Peyer's patch (tissue), 4 donors: ENCODE results near the gene TOGARAM2. TPM values are rescaled to one million over a fixed set of nuclear protein-coding genes. Genes with fewer than 3 reads are reported as not detected.
"Not testable (repeated sequence)": the region's sequence is repeated elsewhere in the genome, so short reads cannot be mapped to it uniquely, and the experiment has no call there.

Source experiments
- DNase-seq, 3 donors: peaks; one replicate each; pipeline ENCODE4 v3.0.0-alpha.2; 2017 to 2019
- H3K27ac ChIP-seq, 4 donors: fragments of 200-600 bp; sonication (generic); one replicate each; pipeline ENCODE4 v1.5.1; 2016 to 2019
- H3K27me3 ChIP-seq, 2 donors: fragments of 200-600 bp; sonication (generic); one replicate each; pipeline ENCODE4 v1.5.1; 2019
- H3K36me3 ChIP-seq, 3 donors: fragments of 200-600 bp; sonication (generic); one replicate each; pipeline ENCODE4 v1.5.1; 2016 to 2019
- H3K4me1 ChIP-seq, 4 donors: fragments of 200-600 bp; sonication (generic); one replicate each; pipeline ENCODE4 v1.5.1; 2016 to 2019
- H3K4me3 ChIP-seq, 4 donors: fragments of 200-600 bp; sonication (generic); 1 replicate in 3 of 4; 2 replicates in 1 of 4; pipeline ENCODE4 v1.5.1; 2016 to 2019; ENCODE audit warnings: mild to moderate bottlenecking in 1 of 4
- H3K9me3 ChIP-seq, 4 donors: fragments of 200-600 bp; sonication (generic); one replicate each; pipeline ENCODE4 v1.5.1; 2016 to 2019; ENCODE audit warnings: mild to moderate bottlenecking in 1 of 4
- CTCF ChIP-seq, 6 experiments: fragments of 450-650 bp in 4 of 6; fragments of 200-600 bp in 2 of 6; sonication (generic) in 1 of 6; IDR thresholded peaks; one replicate each; pipeline ENCODE4 v1.5.1; 2017 to 2019; ENCODE audit warnings: antibody characterized with exemption in 6 of 6, mild to moderate bottlenecking in 3 of 6, moderate library complexity in 1 of 6
- POLR2A ChIP-seq, 2 donors: fragments of 450-650 bp; IDR thresholded peaks; one replicate each; pipeline ENCODE4 v1.5.1; 2017; ENCODE audit warnings: antibody characterized with exemption in 2 of 2, mild to moderate bottlenecking in 2 of 2, moderate library complexity in 2 of 2
- small RNA-seq, 2 donors: library from RNA; depleted of rRNA; stranded (forward); fragments of <200 nt; gene quantifications; one replicate each; pipeline ENCODE3, GENCODE V24; 2016
- total RNA-seq, 4 donors: library from RNA; depleted of rRNA; stranded (reverse); fragments of >200 nt; gene quantifications; one replicate each; pipeline ENCODE4 v1.1.0, GENCODE V29; 2016

The TOGARAM2 gene
- total RNA-seq, 4 donors from 2014 or later = under 0.01 to 1.1 (median 0.22) TPM

GRCh38 chr2:29082804-29083495, 101.9 kb downstream of the TOGARAM2 start:
- Histone ChIP-seq H3K27ac (no peak overlapping the region), H3K9me3 (no peaks in the 10 kb centered on the region), H3K4me3 (no peak overlapping the region), H3K27me3 (no peaks in the 10 kb centered on the region), H3K4me1 (no peaks in the 10 kb centered on the region), H3K36me3 (no peaks in the 10 kb centered on the region)
- no peak for DNase-seq
- TF ChIP-seq POLR2A (IDR thresholded peaks at IDR 0.05) (no peak), CTCF (IDR thresholded peaks at IDR 0.05) (no peak)

GRCh38 chr2:29084554-29084953, 103.5 kb downstream of the TOGARAM2 start:
- no peak for DNase-seq
- H3K27ac ChIP-seq = no peak overlapping the region

GRCh38 chr2:29090311-29090710, 109.2 kb downstream of the TOGARAM2 start:
- not testable (repeated sequence) for H3K4me3 ChIP-seq, H3K27ac ChIP-seq, DNase-seq, H3K4me1 ChIP-seq, H3K27me3 ChIP-seq, H3K9me3 ChIP-seq, H3K36me3 ChIP-seq

More at GRCh38 chr2:29084554-29084953, 103.5 kb downstream of the TOGARAM2 start:
- Histone ChIP-seq H3K27me3 (no peaks in the 10 kb centered on the region), H3K9me3 (no peaks in the 10 kb centered on the region), H3K4me1 (no peaks in the 10 kb centered on the region), H3K36me3 (no peaks in the 10 kb centered on the region), H3K4me3 (no peak overlapping the region)
- no peak for TF ChIP-seq POLR2A (IDR thresholded peaks at IDR 0.05)
- TF ChIP-seq CTCF (IDR thresholded peaks at IDR 0.05) = no peak

GRCh38 chr2:29096969-29097368, 115.9 kb downstream of the TOGARAM2 start:
- H3K9me3 ChIP-seq = no peaks in the 10 kb centered on the region
- H3K4me1 ChIP-seq = no peaks in the 10 kb centered on the region
- H3K4me3 ChIP-seq = no peak overlapping the region
- H3K27me3 ChIP-seq = no peaks in the 10 kb centered on the region
- H3K27ac ChIP-seq = no peak overlapping the region
- no peak for DNase-seq
- TF ChIP-seq POLR2A (IDR thresholded peaks at IDR 0.05) = no peak
- no peak for TF ChIP-seq CTCF (IDR thresholded peaks at IDR 0.05)
- no peaks in the 10 kb centered on the region for H3K36me3 ChIP-seq

GRCh38 chr2:29097569-29097968, 116.5 kb downstream of the TOGARAM2 start:
- no peaks in the 10 kb centered on the region for H3K36me3 ChIP-seq
- H3K27ac ChIP-seq = no peak overlapping the region
- no peak for DNase-seq
- H3K4me3 ChIP-seq = no peak overlapping the region
- no peaks in the 10 kb centered on the region for H3K9me3 ChIP-seq
- no peaks in the 10 kb centered on the region for H3K27me3 ChIP-seq
- no peaks in the 10 kb centered on the region for H3K4me1 ChIP-seq
- TF ChIP-seq POLR2A (IDR thresholded peaks at IDR 0.05) = no peak
- TF ChIP-seq CTCF (IDR thresholded peaks at IDR 0.05) = no peak

- no peak overlapping the region for H3K4me3 ChIP-seq
- no peaks in the 10 kb centered on the region for H3K9me3 ChIP-seq
- no peaks in the 10 kb centered on the region for H3K27me3 ChIP-seq
- TF ChIP-seq POLR2A (IDR thresholded peaks at IDR 0.05) (no peak), CTCF (IDR thresholded peaks at IDR 0.05) (no peak)
- no peaks in the 10 kb centered on the region for H3K36me3 ChIP-seq
- no peak overlapping the region for H3K27ac ChIP-seq
- no peak for DNase-seq
- H3K4me1 ChIP-seq = no peaks in the 10 kb centered on the region
Measured at GRCh38 chr2:29100564-29100963, 119.5 kb downstream of the TOGARAM2 start.

Small RNAs within 50 kb of the gene (small RNA-seq; reads per million reads assigned to genes)
- gene RF00019 = 0 reads per million in 2 donors

Other genes starting within 250 kb of the TOGARAM2 start
- gene PPP1CB, start 229.5 kb upstream of the TOGARAM2 start, total RNA-seq = 100 to 1,000 TPM in 3 of 4 donors, 10 to 100 TPM in 1; 92.8 to 200 (median 123) TPM
- under 1 TPM in 2 of 4 donors, not detected in 2; 0.35 to 0.80 TPM for gene SPDYA, start 170.5 kb upstream of the TOGARAM2 start, total RNA-seq
- gene TRMT61B, start 111.0 kb upstream of the TOGARAM2 start, total RNA-seq = 10 to 100 TPM; 12.6 to 19.0 (median 16.6) TPM
- 10 to 100 TPM; 17.4 to 98.2 (median 24.4) TPM for gene WDR43, start 86.6 kb upstream of the TOGARAM2 start, total RNA-seq
- gene PCARE, start 93.2 kb downstream of the TOGARAM2 start, total RNA-seq = not detected
- 10 to 100 TPM in 3 of 4 donors, 1 to 10 TPM in 1; 7.0 to 40.4 (median 16.9) TPM for gene CLIP4, start 134.1 kb downstream of the TOGARAM2 start, total RNA-seq